CD4-positive, alpha-beta T cell treated with Interleukin-1 beta for 1 hour (primary cell): ENCODE data around the gene ANKDD1A.

Experiments
- DNase-seq, 2 donors: peaks; one replicate each; pipeline ENCODE4 v3.0.0-alpha.2; 2020 to 2022

The ANKDD1A gene

GRCh38 chr15:64979252-64979710 is 67.6 kb downstream of the ANKDD1A start:
- no peak for DNase-seq

GRCh38 chr15:64981812-64982431 is 70.2 kb downstream of the ANKDD1A start:
- no peak for DNase-seq

GRCh38 chr15:64982472-64982871 is 70.8 kb downstream of the ANKDD1A start:
- DNase-seq = no peak

- DNase-seq = peak in 1 of 2 donors; percentile 2
Measured at GRCh38 chr15:64985366-64986033, 73.8 kb downstream of the ANKDD1A start.

GRCh38 chr15:64987136-64987535 is 75.4 kb downstream of the ANKDD1A start:
- DNase-seq = no peak

- DNase-seq = peak; percentile 93
Measured at GRCh38 chr15:64989416-64990167, 77.9 kb downstream of the ANKDD1A start, which contains the start of gene SPG21. Gene SPG21, minus strand, starts transcription at chr15:64989914. Its CDS starts 6,345 bp downstream, at chr15:64983569.

GRCh38 chr15:64990168-64990470 is 78.4 kb downstream of the ANKDD1A start:
- no peak for DNase-seq

- DNase-seq = no peak
Measured at GRCh38 chr15:64991536-64992135, 79.9 kb downstream of the ANKDD1A start.

GRCh38 chr15:64993290-64993689 is 81.6 kb downstream of the ANKDD1A start:
- no peak for DNase-seq

GRCh38 chr15:64997066-64997465 is 85.4 kb downstream of the ANKDD1A start:
- no peak for DNase-seq

GRCh38 chr15:64997745-64998375 is 86.2 kb downstream of the ANKDD1A start:
- no peak for DNase-seq

- no peak for DNase-seq
Measured at GRCh38 chr15:65004993-65005392, 93.3 kb downstream of the ANKDD1A start.

- no peak for DNase-seq
Measured at GRCh38 chr15:65006876-65007275, 95.2 kb downstream of the ANKDD1A start.
